Dermis microvascular lymphatic vessel endothelial cell (primary cell): ENCODE results near the gene SDHC. TPM values are rescaled to one million over a fixed set of nuclear protein-coding genes. Genes with fewer than 3 reads are reported as not detected.

Experiments
- DNase-seq, 2 donors: peaks; one replicate each; pipeline versions ENCODE4 v3.0.0 to v3.0.0-alpha.2; 2010; ENCODE audit warnings: low read depth in 2 of 2
- total RNA-seq: library from RNA; depleted of rRNA; stranded (reverse); fragments of >200 nt; gene quantifications from 2 replicates; pipeline ENCODE4 v1.2.1, GENCODE V29; 2014

The SDHC gene, protein sequence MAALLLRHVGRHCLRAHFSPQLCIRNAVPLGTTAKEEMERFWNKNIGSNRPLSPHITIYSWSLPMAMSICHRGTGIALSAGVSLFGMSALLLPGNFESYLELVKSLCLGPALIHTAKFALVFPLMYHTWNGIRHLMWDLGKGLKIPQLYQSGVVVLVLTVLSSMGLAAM
- 18.0 and 21.5 TPM in 2 replicates for total RNA-seq

DNA sequence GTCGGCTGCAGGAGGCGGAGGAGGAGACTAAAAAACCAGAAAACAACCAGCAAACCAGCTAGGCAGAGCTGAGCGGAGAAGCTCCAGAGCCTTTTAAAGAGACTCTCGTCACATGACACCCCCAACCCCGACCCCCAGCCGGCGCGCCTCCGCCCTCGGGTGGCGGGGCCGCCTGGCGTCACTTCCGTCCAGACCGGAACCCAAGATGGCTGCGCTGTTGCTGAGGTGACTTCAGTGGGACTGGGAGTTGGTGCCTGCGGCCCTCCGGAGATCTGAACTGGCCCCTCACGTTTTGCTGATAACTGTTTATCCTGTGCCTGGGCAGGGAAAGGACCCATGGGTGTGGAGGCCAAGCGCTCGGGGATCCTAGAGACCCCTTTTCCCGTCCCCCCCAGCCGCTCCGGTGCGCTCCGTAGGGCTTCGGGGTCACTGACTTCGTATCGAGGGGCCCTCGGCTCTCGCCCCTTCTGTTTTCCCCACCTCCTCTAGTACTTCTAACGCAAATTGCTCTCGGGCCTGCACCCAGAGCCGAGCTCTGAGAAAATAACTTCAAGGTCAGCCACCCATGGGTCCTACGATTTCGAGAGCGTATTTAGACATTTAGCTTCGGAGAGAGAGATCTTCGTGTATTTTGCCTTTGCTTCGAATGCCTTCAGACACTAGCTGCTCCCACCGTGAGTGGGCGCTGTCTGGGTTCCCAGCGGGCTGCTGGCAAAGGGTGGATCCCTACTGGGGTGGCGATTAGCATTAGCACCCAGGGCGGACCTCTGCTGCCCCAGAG, at the start of gene SDHC:
SDHC (plus strand) TSS at position 181 of the 781 bp plus-strand sequence; CDS start at position 206, 25 bp downstream.
- peak; percentile 85 to 93 for DNase-seq

DNA sequence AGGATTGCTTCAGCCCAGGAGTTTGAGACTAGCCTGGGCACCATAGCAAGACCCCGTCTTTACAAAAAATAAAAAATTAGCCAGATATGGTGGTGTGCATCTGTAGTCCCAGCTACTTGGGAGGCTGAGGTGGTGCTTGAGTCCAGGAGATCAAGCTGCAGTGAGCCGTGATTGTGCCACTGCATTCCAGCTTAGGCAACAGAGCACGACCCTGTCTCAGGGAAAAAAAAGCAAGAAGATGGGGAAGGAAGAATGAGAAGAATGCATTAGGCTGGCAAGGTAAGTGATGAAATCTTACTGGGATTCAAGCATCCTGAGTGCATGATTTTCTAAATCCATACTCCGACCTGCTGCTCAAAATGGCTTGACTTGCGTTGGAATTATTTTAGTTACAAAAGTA, 48.9 kb upstream of the SDHC start:
- DNase-seq, result no peak

DNA sequence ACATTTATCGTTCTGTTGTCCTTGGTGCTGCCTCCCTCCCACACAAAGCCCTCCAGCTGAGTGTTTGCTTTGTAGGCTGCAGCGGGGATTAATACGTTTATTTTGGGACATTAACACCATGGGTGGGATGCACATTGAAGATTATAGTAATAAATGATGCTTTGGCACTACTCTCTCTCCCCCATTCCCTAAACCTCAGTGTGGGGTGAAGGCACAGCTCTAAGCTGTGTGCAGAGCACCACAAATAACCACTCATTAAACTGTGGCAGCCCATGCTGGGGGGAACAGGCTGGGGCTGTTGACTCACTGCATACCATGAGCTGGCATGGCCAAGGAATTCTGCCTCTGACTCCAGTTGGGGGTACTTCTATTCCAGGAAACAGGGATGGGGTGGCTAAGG, 48.0 kb upstream of the SDHC start:
- DNase-seq, result no peak

DNA sequence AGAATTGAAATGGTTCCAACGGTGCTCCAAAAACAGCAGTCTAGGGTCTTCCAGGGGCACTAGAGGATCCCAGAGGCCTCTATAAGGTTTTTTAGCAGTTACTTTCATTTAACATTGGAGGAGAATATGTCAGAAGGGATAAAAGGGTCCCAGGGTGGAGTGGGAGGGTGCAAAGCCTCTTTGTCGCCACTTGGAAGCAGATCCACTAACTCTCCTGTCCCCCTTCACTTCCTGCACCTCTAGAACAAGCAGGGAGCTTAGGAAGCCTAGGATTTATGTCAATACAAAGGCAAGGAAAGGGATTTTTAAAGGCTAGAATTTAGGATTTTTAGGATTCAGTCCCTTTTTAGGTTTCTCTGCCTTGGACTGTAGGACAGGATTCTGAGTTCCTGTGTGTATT, 47.3 kb upstream of the SDHC start:
- no peak for DNase-seq

DNA sequence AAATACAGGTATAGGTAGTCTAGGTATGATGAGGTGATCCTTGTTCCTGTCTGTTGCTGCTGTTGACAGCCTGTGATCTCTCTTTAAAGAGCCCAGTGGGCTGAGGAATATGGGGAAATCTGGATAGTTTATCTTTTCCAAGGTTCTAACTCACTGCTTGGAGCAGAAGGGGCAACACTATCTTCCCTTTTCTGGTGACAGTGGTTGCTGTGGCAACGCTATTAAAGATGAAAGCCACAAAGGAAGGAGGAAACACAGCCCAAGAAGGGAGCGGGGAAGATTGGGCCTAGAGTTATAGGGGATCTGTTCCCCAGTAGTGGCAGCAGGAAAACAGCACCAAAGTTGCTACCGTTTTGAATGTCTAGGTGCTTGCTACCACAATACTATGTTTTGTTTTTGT, 46.9 kb upstream of the SDHC start:
- DNase-seq, result no peak

DNA sequence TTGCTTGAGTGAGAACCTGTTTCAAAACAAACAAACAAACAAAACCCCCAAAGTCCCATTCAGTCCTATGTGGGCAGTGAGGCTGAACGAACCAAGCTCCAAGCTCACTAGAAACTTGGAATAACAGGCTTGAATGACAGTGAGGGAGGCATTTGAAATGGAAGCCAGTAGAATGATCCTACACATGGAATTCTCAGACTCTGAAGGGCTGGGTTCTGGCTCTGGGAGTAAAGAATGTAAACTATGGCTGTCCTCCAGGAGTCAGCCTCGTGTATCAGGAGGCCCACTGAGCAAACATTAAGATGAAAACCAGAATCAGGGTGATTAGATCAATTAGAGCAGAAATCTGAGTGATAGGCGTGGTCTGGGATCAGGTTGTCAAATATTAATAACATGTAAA, 40.8 kb upstream of the SDHC start:
- no peak for DNase-seq

DNA sequence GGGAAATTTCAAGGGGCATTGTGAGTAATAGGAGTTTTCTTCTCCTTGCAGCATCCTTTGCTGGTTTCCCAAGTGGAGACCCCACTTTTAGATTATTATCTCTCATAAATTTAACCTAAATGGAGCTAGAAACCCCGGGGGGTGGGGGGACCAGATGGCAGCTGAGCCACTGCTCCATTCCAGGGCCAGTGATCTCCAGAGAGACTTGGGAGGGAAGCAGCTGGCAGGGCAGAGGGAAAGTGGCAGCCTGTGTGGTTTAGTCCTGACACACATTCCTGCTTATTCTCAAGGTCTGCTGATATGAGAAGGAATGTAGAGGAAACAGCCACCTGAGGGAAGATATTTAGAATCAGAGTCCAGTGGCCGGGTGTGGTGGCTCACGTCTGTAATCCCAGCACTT, 39.3 kb upstream of the SDHC start:
- DNase-seq, result no peak

DNA sequence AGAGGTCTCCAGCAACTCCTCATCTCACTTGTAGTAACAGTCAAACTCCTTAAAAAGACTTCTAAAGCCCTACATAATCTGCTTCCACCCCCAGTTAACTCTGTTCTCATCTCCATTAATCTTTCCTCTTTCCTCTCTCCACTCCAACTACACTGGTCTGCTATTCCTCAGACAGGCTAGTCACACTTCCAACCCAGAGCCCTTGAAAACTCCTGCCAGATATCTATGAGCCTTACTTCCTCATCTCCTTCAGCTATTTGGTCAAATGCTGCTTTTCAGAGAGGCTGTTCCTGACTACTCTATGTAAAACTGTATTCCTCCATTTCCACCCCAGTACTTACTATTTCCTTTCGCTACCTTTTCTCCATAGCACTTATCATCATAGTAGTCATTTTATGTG, 31.2 kb upstream of the SDHC start:
- DNase-seq, result no peak

DNA sequence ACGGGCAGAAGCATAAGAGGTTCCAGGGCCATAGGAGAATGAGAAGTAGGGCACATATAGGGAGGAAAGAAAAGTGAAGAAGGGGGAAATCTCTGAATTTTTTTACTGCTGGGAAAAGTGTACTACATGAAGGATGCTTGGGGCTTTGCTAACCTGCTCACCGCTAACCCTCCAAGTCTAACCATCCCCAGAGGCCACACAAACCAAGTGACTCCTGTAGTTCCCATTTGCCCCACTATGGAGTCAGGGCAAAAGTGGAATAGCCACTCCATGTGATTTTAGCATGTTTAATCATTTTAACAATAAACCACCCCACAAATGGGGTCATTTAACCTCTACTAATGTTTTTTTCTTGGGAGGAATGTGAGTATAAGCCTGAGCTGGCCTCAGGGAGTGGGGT, 29.1 kb upstream of the SDHC start:
- DNase-seq, result no peak

DNA sequence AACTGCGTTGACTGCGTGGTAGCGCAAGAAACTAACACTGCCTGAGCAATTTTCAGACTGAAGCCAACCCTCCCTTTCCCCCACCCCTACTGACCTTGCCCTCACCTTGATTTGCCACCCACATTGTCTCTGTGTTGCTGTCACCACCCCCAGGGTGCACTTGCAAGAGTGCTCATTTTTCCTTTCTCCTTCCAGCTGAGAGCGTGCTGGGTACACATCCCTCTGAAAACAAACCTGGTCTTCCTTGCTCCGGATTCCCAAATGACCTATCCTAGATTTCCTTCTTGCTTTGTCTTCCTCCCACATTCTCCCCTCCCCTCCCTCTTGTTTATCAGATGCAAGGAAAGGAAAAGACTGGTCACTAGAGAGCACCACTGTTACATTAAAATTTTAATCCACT, 28.7 kb upstream of the SDHC start:
- DNase-seq, result no peak

DNA sequence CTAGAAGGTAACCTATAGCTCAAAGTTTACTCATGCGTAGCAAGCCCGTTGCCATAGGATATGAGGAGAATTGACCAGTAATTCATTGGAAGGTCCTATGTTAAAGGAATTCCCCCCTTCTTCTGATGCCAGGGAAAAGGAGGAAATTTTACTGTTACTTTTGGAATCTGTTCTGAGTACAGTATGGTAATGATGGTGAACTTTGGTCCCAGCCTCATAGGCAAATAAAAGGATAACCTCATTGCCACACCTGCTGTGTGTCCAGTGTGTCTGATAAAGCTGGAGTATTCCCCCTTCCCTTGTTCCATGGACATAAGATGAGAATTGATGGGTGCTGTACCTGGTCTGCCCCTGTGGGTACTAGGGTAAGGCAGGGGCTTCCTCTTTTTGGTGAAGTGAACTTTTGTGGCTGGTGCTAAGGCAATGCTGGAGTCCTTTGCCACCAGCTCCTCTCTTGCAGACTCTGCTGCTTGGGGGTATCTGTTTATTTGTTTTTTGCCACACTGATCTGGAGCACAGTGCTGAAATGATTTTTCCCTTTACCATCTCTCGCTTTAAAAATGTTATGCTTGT, 26.6 kb upstream of the SDHC start:
- no peak for DNase-seq

DNA sequence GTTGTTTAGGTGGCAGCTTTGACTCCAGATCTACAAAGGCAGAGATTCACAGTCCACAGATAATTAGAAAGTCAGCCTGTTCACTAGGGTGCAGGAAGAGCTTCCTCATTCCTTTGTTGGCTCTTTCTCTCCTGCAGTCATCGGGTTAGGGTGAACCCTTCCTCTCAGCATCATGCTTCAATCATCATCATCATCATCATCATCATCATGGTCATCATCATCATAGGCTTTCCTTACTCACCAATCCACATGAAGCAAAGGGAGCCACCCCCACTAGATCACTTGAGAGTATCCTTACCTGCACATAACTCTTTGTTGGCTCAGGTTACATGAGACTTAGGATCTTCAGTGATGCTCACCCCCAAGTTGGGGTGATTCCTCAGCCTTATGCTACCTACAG, 23.4 kb upstream of the SDHC start:
- DNase-seq, result no peak

DNA sequence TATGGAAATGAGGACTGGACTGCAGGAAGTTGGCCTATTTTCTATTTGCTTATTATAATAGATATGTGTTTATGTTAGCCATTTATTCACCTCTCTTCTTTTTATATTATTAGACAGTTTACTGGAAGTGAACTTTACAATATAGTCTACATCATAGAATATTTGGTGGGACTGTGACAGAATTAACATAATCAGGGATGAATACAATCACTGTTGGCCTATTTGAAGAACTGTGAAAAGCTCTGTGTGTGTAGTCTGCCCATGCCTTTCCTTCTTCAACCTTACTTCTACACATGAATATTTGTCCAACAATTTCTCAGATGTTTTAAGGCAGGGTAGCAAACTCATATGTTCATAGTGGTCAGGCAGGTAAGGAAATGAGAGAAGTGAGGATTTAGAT, 16.8 kb upstream of the SDHC start:
- no peak for DNase-seq

DNA sequence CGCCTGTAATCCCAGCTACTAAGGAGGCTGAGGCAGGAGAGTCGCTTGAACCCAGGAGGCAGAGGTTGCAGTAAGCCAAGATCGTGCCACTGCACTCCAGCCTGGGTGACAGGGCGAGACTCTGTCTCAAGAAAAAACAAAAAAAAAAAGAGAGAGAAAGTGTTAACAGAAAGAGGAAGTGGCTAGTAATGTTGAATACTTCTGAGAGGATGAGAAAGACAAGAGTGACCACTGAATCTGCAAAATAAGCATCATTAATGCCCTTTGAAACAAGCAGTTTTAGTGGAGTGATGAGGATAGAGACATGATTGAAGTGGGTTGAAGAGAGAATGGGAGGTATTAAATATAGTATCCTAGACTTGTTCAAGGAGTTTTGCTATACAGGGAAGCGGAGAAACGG, 16.1 kb upstream of the SDHC start:
- no peak for DNase-seq

DNA sequence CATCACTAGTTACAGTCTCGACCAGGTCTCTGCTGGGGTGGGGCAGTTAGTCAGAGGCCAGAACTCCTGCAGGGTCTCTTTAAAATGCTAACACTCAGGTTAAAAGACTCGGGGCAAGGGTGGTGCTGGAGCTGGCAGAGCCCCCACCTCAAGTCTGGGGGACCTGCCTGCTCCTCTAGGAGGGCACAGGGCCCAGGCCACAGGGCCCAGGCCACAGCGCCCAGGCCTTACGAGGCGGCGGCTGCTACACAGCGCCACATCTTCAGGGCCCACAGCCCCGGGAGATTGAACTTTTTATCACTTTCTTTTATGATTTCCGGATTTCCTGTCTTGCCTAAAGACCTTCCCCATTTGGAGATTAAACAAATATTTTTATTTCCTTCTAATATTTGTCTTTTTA, 14.8 kb upstream of the SDHC start:
- no peak for DNase-seq

DNA sequence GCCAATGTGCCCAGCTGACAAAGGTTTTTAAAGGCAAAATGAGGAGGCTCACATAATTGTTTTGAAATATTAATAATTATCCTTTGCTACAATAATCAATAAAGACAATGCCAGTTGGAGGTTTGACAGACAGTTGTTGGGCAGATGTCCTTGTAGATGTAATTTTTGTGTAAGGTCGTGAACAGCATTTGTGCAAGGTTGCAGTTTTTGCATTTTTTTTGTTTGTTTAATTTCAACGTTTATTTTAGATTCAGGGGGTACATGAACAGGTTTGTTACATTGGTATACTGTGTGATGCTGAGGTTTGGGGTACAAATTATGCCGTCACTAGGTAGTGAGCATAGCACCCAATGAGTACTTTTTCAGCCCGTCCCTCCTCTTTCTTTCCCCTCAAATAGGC, 13.7 kb upstream of the SDHC start:
- DNase-seq, result no peak

DNA sequence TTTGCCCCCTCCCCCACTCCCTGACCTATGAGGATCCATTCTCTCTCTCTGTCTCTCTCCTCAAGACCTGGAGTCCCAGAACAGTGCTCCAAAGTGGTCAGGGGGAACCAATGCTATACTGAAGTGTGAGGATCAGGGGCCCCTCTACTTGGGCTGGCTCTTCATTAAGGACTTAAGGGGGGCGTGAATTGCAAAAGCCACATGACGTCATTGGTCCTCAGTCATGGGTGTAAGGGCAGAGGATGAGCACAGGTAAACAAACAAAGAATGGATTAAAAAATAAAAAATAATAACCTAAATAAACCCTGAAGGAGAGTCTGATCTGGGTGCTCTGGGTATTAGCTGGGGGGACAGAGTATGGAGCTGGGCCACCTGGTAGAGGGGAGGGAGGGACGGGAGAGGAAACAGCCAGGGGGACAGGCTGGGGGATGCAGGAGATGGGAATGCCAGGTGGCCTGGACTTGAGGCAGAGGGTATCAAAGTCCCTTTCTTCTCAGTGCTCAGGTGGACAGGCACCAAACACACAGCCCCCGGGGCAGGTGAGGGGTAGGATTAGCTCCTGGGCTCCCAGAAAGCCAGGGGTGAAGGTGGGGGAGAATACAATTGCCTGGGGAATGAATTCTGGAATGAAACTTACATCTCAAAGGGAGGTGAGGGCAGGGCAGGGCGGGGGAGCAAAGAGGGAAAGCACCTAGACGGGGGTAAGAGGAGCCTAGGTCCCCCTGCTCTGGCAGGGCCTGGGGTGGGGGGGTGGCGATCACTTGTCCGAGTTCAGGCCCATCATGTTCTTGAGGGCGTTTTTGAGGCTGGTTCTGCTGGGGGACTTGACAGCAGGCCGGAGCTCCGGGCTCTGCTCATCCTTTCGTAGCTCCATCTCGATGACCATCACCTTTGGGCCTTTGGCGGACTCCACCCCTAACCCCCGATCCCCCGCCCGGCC, 9.0 kb upstream of the SDHC start:
- no peak for DNase-seq

DNA sequence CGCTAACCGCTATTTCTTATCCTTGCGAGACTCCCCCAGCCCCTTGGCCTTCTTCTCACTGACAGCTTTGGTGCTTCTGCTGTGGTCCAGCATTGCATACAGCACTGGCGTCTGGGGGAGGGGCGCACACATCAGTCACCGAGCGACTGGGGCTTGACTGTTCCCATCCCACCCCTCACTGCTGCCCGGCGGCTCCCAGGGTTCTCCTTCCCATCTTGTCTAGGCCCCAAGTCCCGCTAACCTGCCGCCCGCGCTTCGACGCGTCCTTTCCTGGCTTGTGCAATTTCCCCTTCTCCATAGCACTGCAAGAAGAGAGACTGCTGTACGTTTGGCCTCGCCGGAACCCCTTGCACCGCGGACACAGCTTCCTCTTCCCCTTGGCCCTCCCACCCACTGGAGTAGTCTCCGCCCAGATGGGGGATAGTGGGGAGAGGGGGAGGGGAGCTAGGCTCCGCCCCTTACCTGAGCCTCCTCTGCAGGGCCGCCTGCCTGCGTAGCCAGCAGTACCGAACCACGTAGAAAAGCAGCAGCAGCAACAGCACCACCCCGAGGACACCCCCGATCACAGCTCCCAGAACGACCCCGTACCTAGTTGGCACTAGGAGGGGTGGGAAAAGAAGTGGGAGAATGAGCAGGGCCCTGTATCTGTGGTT, 8.2 kb upstream of the SDHC start:
- peak in 1 of 2 donors; percentile 62 for DNase-seq

DNA sequence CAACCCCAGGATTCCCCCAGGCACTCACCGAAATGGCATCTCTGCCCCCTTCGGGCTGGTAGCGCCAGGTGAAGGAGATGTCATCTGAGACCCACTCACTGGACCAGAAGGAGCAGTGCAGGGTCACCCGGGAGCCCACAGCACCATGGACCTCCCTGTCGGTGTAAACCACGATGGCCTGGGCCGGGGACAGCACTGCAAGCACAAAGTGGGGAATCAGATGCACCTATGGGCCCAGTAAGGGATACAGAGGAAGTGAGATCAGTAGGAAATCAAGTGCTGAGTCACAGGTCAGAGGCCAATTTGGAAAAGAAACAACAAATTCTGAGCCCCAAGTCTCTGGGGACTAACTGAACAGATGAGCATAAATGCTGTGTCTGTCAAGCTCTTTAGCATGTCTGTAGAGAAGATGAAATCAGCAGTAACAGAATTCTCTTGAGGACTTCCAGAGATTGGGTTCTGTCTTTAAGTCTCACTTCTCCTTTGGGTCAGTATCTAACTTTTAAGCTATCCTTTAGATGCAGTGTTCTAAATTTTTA, 6.9 kb upstream of the SDHC start:
- DNase-seq, result peak in 1 of 2 donors; percentile 49

DNA sequence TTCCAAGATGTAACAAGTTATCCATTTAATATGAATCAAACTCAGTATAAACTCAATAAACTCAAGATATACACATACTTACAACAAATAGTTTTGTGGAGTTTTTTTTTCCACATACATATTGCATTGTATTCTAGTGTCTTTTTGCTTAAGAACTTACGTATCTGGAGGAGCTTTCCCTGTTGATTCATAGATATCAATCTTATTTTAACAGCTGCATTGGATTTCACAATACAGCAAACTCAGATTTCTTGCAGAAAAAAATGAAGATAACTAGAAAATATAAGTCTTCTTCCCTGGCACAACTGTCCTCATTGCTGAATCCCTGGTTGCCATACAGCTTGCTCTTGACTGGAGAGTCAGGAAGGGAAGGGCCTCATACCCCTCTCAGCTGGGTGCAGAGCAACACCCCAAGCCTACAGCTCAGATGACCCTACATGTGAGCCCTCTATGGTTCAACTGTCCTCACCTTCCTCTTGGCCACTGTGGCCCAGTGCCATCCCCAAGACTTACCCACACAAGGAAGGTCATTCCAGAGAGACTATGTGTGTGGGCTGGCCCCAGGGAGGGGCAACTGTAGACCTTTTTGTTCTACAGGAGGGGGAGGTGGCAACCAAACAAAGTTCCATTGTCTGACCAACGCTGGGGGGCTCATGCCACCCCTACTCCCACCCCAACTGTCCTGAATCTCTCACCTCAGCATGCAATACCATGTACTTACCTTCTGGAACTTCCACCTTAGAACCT, 6.1 kb upstream of the SDHC start:
- DNase-seq, result no peak

DNA sequence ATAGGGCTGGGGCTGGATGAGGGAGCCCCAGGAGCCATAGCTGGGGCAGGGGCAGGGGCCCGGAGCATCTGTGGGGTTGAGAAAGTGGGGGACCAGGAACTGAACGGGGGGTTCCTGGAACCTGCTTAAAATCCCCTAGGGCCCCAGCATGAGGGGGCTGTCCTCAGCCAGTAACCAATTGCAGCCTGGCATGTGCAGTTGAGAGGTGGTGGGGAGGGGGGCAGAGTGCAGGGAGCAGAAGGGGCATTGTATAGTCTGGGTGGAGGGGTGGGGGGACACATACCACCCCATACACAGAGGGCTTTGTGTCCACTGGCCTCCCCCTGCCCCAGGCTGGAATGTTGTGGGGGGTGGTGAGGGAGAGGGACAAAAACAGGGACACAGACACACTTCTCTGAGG, 4.3 kb upstream of the SDHC start, which contains the start of gene MPZ:
MPZ (minus strand) TSS at position 101 of the 400 bp plus-strand sequence; CDS start at position 38, 63 bp downstream.
- no peak for DNase-seq
